Stimulated activated CD8-positive, alpha-beta memory T cell treated with anti-CD3 and anti-CD28 coated beads, Interleukin-4, amount 100 ng/mL, for 48 hours (primary cell): ENCODE results near the gene RAB1B.
A peak's percentile ranks its signal among the peaks of the same experiment; 100 is the strongest.

ENCODE experiments used
- DNase-seq: peaks from one replicate; pipeline ENCODE4 v3.0.0-alpha.2; 2020

RAB1B gene

GRCh38 chr11:66268244-66268951 lies at the start of gene RAB1B:
Gene RAB1B, plus strand, starts transcription at chr11:66268639. Its CDS starts 41 bp downstream, at chr11:66268680.
- peak; percentile 100 for DNase-seq

- no peak for DNase-seq
These were observed 49.4 kb upstream of the RAB1B start for GRCh38 chr11:66218846-66219620.

GRCh38 chr11:66219846-66220565 lies 48.4 kb upstream of the RAB1B start:
- DNase-seq = no peak

- no peak for DNase-seq
These were observed 47.9 kb upstream of the RAB1B start for GRCh38 chr11:66220566-66220935.

GRCh38 chr11:66221012-66221411 lies 47.4 kb upstream of the RAB1B start:
- no peak for DNase-seq

GRCh38 chr11:66221726-66222236 lies 46.7 kb upstream of the RAB1B start:
- peak; percentile 34 for DNase-seq

GRCh38 chr11:66222358-66223149 lies 45.9 kb upstream of the RAB1B start:
- peak; percentile 94 for DNase-seq

GRCh38 chr11:66224226-66224855 lies 44.1 kb upstream of the RAB1B start:
- DNase-seq = no peak

- DNase-seq = no peak
These were observed 43.4 kb upstream of the RAB1B start for GRCh38 chr11:66225066-66225465.

- no peak for DNase-seq
These were observed 42.3 kb upstream of the RAB1B start for GRCh38 chr11:66226101-66226500.

GRCh38 chr11:66227700-66228099 lies 40.7 kb upstream of the RAB1B start:
- no peak for DNase-seq

GRCh38 chr11:66228521-66228920 lies 39.9 kb upstream of the RAB1B start:
- no peak for DNase-seq

- no peak for DNase-seq
These were observed 38.3 kb upstream of the RAB1B start for GRCh38 chr11:66230156-66230555.

- DNase-seq = no peak
These were observed 37.5 kb upstream of the RAB1B start for GRCh38 chr11:66230978-66231377.

GRCh38 chr11:66231561-66231960 lies 36.9 kb upstream of the RAB1B start:
- DNase-seq = no peak

- DNase-seq = no peak
These were observed 35.7 kb upstream of the RAB1B start for GRCh38 chr11:66232769-66233168.

- DNase-seq = no peak
These were observed 35.1 kb upstream of the RAB1B start for GRCh38 chr11:66233301-66233700.

- no peak for DNase-seq
These were observed 33.3 kb upstream of the RAB1B start for GRCh38 chr11:66235141-66235540.

- no peak for DNase-seq
These were observed 30.6 kb upstream of the RAB1B start for GRCh38 chr11:66237867-66238266.

- no peak for DNase-seq
These were observed 29.5 kb upstream of the RAB1B start for GRCh38 chr11:66238786-66239413.

GRCh38 chr11:66239511-66239910 lies 28.9 kb upstream of the RAB1B start:
- no peak for DNase-seq
